HG02981 (cell line): ENCODE data around the gene KDELR3.
"Not testable (repeated sequence)": the region's sequence is repeated elsewhere in the genome, so short reads cannot be mapped to it uniquely, and the experiment has no call there.

Experiments
- ATAC-seq: cut with Tn5 transposase; IDR thresholded peaks from one replicate; pipeline ENCODE4 v1.9.1; 2021; ENCODE audit warnings: mild to moderate bottlenecking, moderate library complexity; ENCODE audit not compliant: unreplicated experiment

KDELR3 gene

DNA sequence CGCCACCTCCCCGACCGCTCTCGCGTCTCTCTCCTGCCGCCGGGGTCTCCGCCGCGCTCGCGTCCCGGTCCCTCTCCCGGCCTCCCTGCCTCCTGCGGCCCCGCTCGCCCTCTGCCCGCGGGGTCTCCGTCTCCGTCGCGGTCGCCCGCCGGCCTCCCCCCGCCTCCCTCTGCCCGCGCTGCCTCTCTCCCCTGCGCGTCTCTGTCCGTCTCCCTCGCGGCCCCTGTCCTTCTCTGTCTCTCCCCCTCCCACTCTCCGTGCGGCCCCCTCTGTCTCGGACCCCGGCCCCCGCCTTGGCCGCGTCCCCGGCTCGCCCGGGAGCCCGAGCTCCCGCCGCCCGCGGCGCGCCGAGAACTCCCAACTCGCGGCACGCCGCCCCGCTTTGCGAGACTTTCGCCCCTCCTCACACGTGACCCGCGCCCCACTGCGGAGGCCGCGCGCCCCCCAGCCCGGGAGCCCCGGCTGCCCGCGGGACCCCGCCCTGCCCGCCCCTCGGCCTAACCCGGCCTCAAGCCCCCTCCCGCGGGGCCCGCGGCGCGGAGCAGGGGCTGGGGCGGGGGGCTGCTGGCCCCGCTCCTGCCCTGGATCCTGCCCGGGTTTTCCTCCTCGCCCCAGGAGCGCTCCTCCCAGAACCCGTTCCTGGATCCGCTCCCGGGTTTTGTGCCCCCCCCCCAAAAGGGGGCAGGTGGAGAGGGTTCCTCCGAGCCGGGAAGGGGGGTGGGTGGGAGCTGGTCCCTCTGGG lies 12.2 kb upstream of the KDELR3 start:
- ATAC-seq = no peak

DNA sequence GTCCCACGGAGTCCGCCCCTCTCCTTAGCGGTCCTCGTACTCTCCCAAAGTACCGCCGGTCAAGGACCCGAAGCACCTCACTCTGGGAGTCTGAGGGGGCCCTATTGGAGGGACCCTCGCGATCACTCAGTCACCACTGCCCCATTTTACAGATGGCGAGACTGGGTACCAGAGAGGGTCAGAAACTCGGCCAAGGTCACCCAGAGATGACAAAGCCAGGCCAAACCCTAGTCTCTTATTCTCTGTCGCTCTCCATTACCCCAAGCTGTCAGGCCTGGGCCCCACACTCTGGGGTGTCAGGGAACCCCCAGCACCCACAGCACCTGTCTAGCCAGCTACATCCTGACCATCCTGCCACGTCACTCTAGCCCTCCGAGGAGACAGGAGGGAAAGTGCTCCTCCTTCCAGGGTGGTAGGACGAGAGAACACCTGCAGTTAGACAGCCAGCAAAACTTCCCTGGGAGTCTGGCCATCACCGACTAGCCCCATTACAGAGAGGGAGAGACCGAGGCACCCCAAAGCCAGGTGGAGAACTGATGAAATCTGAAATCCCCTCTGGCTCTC lies 11.5 kb upstream of the KDELR3 start:
- no peak for ATAC-seq

DNA sequence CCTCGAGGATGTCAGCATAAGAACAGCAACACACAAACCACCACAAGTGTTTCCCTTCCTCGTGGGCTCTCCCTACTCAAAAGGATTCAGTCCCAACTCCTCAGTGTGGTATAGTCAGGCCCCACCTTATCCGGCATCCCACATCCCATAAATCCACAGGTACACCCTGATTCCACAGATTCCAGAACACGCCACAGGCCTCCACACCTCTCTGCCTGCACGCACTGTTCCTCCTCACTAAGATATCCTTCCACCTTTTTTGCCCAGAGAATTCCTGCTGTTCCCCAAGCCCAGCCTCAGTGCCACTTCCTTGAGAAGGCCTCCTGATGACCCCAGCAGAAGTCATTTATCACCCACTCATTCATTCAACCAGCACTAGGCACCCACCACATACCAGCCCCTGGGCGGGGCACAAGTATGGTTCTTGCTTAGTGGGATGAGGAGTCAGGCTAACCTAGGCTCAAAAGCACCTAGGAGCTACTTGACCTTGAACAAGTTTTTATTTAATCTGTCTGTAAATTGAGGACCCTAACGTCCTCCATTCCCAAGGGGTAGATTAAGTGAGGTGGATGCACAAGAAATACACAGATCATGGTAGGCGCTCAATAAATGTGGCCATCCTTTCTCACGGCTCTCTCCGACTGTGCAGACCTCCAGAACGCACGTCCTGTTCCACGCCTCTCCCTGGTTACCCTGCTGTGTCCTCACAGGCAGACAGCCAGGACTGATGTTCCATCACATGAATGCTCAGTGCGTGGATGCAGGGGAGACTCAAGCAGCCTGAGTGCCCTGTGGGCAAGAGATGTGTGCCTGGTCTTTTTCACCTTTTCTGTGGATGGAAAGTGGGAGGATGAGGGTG lies 10.8 kb upstream of the KDELR3 start:
- no peak for ATAC-seq

DNA sequence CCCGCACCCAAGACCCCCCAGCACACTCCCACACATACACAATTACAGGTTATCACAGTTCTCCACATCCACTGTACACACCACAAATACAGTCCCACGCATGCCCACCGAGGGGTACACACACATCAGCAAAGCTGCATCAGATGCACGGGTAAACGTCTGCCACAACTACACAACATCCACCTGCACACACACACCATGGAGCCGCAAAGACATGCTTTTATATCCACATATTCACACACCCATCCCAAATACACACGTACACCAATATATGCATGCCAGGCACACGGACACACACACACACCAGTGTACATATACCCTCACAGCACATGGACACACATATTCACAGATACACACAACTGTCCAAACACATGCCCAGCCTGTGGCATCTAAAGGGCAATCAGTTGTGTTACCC lies 7.5 kb upstream of the KDELR3 start:
- no peak for ATAC-seq

DNA sequence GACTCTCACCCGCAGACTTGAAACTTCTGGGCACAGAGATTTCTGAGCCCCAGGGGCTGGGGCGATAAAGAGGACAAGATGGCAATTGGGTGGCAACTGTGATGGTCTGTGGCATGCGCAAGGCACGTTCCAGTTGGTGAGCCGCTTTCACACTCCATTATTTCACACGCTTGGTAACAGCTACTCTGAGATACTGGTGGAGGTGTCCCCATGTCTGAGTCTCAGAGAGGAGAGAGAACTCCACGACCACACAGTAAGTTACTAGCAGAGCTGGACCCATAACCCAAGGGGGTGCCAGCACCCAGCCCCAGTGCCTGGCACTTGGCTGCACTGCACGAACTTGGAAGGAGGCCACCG lies 6.9 kb upstream of the KDELR3 start:
- ATAC-seq = no peak

DNA sequence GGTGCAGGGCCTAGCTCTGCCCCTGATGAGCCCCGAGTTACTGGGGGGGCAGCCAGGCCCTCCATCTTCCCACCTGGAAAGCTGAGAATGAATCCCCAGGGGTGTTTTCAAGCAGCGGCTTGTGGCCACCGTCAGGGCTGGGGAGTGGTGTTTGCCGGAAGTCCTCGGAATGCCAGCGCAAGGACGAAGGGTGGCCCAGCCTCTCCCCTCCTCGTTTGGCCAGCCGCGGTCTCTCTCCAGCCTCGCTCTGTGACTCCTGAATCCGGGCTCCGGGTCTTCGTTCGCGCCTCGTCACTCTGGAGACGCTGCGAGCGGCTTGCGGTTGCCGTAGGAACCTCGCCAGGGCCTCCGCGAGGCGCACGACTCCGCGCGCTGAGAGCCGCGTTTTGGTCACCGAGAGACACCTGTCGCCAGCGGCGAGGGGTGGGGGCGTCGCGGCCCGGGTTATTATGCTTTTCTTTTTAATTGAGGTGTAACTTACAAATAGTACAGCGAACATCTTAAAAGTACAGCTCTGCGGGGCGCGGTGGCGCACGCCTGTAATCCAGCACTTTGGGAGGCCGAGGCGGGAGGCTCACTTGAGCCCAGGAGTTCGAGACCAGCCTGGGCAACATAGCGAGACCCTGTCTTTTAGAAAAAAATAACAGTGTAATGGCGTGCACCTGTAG lies 6.3 kb upstream of the KDELR3 start:
- ATAC-seq = no peak

DNA sequence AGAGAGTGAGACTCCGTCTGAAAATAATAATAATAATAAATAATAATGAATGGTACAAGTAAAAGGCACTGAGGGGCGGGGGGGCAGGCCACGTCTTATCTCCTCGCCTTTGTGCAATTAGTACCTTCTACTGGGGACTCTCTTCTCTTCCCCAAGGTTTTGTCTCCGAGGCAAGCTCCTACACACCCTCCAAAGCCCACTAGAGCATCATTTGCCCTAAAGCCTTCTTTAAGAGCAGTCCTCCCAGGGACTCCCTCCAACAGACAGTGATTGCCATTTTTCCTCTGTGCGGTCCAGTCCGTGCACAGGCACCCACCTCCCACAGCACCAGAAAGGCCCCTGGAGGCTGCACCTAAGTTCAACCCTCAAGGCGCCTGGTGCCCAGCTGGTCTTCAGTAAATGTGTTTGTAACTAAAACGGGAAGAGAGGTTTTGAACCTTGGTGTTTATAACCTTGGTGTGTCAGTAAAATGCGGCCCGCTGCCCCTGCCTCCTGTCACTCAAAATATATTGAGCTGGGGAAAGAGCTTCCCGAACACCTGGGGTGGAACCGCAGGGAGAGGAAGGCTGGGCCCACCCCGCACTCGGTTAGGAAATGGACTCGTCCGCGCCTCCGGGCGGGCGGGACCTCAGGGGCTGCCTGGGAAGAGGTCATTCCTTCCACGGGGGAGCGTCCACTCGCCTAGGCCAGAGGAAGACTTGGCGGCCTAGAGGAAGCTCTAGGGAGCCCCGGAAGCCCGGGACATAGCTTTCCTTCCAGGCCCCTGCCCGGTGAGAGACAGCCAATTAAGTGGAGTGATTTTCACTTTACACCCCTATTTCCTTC lies 4.7 kb upstream of the KDELR3 start:
- no peak for ATAC-seq

DNA sequence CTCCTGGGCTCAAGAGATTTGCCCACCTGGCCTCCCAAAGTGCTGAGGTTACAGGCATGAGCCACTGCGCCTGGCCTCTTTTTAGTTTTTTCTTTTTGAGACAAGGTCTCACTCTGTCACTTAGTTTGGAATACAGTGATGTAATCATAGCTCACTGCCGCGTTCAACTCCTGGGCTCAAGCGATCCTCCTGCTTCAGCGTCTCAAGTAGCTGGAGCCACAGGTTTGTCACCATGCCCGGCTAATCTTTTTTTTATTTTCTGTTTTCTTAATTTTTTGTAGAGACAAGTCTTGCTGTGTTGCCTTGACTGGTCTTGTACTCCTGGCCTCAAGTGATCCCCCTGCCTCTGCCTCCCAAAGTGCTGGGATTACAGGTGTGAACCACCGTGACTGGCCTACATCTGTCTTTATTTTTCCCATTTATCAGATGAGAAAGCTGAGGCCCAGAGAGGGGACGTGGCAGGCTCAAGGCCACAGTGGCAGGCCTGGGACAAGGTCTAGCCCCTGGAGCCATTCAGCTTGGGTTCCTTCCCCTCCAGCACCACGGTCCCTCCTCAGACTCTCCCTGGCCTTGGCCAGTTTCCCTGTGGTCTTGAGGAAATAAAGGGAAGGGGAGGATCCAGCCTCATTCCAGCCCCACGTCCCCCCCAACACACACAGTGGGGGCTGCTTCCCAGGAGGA lies 2.8 kb upstream of the KDELR3 start:
- no peak for ATAC-seq

DNA sequence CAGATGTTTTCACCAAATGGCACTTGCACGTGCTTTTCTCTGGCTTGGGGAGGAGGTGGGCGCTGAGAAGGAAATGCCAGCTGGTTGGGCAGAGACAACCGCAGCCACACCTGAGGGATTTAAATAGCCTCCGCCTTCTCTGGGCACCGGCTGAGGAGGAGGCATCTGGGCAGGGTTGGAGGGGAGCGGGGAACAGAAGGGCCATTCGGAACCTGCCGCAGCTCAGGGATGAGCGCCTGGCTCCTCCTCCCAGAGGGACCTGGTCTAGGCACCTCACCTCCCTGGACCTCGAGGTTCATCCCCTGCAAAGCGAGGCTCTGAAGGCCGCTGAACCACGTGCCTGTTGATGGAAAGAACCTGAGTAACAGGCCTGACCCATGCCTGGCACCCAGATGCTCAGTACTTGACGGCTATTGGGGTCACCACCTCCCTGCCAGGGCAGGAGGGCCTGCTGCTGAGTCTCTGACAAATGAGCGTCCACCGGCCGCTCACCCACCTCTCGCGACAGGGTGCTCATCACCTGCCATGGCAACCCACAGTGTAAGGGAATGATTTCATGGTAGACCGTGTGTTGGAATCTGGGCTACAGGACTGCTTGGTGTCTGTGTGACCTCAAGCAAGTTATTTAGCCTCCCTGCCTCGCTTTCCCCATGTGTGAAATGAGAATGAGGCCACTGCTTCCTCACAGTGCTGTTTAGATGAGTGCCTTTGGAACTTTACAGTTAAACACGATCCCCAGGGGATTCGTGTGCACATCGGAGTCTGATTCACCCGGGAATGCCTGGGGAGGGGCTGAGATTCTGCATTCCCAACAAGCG lies 2.0 kb upstream of the KDELR3 start:
- ATAC-seq = no peak

DNA sequence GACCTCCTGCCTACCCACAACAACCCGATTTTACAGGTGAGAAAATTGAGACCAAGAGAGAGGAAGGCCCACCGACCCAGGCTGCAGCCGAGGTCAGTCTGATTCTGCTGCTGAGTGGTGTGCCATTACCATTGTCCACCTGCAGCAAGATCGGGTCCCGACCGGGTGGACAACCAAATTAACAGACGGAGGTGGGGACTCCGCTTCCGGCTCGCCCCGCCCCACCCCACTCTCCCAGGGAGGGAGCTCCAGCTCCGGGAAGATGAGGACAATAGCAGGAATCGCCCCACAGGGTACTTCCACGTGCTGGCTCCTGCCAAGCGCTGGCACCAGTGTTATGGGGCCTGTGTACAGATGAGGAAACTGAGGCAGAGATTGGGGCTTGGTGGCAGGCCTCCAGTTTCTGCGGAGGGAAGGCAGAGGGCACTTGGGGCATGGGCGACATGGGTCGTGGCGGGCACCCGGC lies 425 bp upstream of the KDELR3 start:
- no peak for ATAC-seq

DNA sequence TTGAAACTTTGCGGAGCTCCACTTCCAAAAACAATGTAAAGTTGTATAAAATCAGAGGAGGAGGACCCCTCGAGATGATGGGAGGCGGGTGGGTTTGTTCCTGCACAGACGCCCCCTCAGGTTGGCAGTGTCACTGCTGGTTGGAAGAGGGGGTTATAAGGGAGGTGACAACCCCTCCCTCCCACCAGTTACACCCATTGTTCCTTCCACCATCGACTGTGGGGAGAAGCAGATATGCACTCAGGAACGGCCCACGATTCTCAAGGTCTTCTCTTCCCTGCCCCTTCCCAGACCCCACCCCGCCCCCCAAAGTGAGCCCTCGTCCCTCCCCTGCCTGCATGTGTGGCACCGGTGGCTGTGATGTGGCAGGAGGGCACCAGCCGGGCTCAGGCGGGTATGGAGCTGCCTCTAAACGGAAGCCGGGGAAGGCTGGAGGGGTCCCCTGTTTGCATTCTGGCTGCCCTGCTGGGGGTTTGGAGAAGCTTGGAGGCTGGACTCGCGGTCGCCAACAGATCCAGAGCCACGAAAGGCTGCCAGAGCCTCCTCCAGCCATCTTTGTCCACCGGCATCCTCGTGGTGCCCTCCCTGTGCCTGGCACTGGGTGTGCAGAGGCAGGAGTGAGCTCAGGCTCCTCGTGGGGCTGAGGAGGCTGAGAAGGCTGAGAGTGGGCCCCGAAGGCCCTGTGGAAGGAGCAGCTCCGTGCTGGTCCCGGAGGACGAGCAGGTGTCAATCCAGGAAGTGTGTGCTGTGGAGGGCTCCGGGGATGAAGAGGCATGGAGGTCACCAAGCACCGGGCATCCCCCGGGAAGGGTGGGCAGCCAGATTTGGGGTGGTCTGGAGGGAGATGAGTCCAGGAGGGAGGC lies 778 bp downstream of the KDELR3 start:
- no peak for ATAC-seq

DNA sequence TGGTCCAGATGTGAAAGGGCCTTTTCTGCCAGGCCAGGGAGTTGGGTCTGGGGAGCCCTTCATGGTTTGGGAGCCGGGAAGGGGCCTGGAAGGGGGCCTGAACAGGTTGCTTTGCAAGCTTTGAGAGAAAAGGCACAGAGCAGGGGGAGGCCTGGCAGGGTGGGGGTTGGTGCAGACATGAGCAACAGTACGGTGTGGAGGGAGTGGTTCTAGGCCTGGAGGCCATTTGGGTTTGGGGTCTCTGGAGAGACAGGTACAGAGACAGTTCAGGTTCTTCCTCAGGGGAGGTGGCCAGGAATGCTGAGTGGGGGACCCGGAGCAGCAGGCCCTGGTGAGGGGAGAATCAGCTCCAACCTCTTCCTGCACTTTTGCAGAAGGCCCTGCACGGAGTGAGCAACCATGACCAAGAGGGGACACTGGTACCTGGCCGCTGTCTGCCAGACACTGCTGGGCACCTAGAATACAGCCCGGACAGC lies 1.4 kb downstream of the KDELR3 start:
- ATAC-seq = no peak

DNA sequence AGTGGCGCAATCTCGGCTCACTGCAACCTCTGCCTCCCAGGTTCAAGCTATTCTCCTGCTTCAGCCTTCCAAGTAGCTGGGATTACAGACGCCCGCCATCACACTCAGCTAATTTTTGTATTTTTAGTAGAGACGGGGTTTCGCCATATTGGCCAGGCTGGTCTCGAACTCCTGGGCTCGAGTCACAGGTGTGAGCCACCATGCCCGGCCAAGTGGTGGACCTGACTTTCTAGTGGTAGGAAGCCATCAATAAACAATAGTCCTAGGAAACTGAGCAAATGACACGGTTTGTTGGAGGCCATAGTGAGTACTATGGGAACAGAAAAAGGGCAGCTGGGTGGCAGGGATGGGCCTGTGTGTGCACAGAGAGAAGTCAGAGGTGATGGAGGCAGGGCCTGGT lies 2.3 kb downstream of the KDELR3 start:
- ATAC-seq = not testable (repeated sequence)

DNA sequence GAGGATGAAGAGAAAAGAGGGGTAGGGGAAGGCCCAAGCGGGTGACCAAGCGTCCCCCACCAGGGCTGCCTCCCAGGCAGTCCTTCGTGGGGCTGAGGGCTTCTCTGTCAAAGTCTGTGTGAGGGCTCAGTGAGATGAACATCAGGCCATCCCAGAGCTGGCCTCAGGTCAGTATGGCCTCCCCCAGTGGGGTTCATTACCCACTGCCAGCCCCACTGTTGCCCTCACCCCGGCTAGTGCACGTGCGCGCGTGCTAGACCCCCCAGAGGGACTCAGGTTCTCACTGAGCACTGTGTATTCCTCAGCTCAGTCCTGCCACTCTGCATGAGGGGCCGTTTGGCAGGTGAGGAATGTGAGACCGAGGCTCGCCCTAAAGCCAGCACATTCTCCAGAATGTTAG lies 3.3 kb downstream of the KDELR3 start:
- no peak for ATAC-seq

DNA sequence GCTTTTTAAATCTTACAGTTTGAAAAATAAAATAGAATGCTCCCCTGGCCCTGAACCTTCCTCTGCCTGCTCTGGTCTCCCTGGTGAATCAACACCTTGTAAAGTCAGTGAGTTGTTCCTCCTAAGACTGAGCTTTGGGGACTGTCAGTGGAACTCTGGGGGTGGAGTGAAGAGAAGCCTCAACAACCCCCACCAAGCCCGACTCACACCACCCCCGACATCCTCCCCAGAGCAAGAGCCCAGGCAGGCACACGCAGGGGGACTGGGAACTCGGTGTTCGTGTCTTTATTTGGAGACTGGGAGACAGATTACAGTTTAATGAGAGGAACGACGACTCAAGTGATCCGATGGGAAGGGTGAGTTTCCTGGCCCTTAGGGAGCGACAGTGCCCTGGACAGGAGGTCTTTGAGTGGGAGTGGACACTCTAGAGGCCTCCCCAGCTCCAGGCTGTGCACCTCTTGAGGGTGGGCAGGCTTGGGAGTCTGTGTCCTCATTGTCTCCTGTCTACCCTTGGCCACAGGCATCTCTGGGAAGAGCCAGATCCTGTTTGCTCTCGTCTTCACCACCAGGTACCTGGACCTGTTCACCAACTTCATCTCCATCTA lies 6.2 kb downstream of the KDELR3 start:
- no peak for ATAC-seq

DNA sequence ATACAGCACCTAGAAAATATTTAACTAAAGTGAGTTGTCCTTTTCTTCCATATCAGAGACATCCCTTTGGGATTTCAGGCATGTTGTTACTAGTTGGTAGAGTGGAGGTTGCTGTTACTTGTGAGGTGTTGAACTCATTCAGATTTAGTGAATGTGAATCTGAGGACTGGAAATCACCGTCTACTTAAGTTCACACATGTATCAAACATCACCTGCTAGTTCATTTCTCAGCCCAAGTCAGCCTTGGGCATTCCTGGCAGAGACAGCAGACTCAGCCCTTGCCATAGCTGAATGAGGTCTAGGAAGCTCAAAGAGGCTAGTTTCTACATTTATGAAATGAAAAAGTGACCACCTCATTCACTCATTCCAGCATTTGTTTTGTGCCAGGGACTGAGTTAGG lies 9.7 kb downstream of the KDELR3 start:
- no peak for ATAC-seq

DNA sequence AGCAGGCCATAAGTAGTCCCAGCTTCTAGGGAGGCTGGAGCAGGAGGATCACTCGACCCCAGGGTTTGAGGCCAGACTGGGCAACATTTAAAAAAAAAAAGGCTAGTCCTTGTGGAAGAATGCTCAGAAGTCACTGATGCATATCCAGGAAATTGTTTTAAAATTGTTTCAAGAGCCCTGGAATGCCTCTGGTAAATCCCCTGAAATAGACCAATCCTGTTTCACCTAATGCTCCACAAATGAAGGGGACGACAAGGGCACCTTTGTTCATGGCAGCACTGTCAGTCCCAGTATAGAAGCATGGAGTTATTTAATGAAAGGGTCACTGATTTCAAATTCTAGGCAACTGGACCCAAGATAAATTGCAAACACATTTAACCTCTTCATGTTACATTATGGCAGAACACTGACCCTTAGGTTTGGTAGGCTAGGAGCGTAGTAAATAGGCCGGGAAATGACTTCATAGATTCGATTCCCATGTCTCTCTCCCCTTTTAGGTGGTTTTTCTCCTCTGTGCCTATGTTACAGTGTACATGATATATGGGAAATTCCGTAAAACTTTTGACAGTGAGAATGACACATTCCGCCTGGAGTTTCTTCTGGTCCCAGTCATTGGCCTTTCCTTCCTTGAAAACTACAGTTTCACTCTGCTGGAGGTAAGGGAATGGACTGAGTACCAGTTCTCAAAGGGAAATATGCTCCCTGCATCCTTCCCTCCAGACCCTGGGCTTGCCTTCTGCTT lies 11.4 kb downstream of the KDELR3 start:
- ATAC-seq = no peak
